ENCODE results near the gene TALDO1.

Gene TALDO1

GRCh38 chr11:810040-810567 lies 62.8 kb downstream of the TALDO1 start:
- H3K27me3 ChIP-seq (ENCODE audit: control insufficient read depth, insufficient read depth, low read length): no peaks in the 10 kb centered on the region
- no peaks in the 10 kb centered on the region for H3K9me3 ChIP-seq (ENCODE audit: control insufficient read depth, low read length)
- H3K79me2 ChIP-seq: peaks cover 3% of the 10 kb centered on the region
- peak overlapping the region; percentile 92 for H3K4me2 ChIP-seq (ENCODE audit: low read length)
- H3K4me3 ChIP-seq (ENCODE audit: low read depth, low read length): peak overlapping the region; percentile 88
- H2AFZ ChIP-seq: peak overlapping the region; percentile 96
- H3K9ac ChIP-seq: peak overlapping the region; percentile 46
- peak overlapping the region; percentile 99 for H3K27ac ChIP-seq
- no peaks in the 10 kb centered on the region for H3K36me3 ChIP-seq (ENCODE audit: control insufficient read depth, insufficient read depth, low read length)
- no peak for TF ChIP-seq CTCF (IDR thresholded peaks at IDR 0.05)
- peaks cover 4% of the 10 kb centered on the region for H3K4me1 ChIP-seq

GRCh38 chr11:811446-812245 lies 64.4 kb downstream of the TALDO1 start:
- peaks cover 4% of the 10 kb centered on the region for H3K4me1 ChIP-seq
- H3K36me3 ChIP-seq (ENCODE audit: control insufficient read depth, insufficient read depth, low read length): no peaks in the 10 kb centered on the region
- H3K4me2 ChIP-seq (ENCODE audit: low read length): no peak overlapping the region
- H3K79me2 ChIP-seq: peaks cover 3% of the 10 kb centered on the region
- no peak overlapping the region for H2AFZ ChIP-seq
- H3K4me3 ChIP-seq (ENCODE audit: low read depth, low read length): no peak overlapping the region
- no peak overlapping the region for H3K27ac ChIP-seq
- no peaks in the 10 kb centered on the region for H3K27me3 ChIP-seq (ENCODE audit: control insufficient read depth, insufficient read depth, low read length)
- no peak overlapping the region for H3K9ac ChIP-seq
- TF ChIP-seq CTCF (IDR thresholded peaks at IDR 0.05): no peak
- no peaks in the 10 kb centered on the region for H3K9me3 ChIP-seq (ENCODE audit: control insufficient read depth, low read length)

- H3K4me3 ChIP-seq (ENCODE audit: low read depth, low read length): no peak overlapping the region
- H3K9ac ChIP-seq: no peak overlapping the region
- no peak for TF ChIP-seq CTCF (IDR thresholded peaks at IDR 0.05)
These were observed 65.1 kb downstream of the TALDO1 start for GRCh38 chr11:812390-812789.

GRCh38 chr11:813072-813455 lies 65.8 kb downstream of the TALDO1 start:
- H3K79me2 ChIP-seq: peaks cover 3% of the 10 kb centered on the region
- H3K4me2 ChIP-seq (ENCODE audit: low read length): no peak overlapping the region
- no peaks in the 10 kb centered on the region for H3K36me3 ChIP-seq (ENCODE audit: control insufficient read depth, insufficient read depth, low read length)
- no peak overlapping the region for H3K4me3 ChIP-seq (ENCODE audit: low read depth, low read length)
- no peak overlapping the region for H2AFZ ChIP-seq
- H3K9me3 ChIP-seq (ENCODE audit: control insufficient read depth, low read length): no peaks in the 10 kb centered on the region
- H3K9ac ChIP-seq: no peak overlapping the region
- H3K27ac ChIP-seq: no peak overlapping the region
- H3K27me3 ChIP-seq (ENCODE audit: control insufficient read depth, insufficient read depth, low read length): no peaks in the 10 kb centered on the region
- no peak for TF ChIP-seq CTCF (IDR thresholded peaks at IDR 0.05)
- peaks cover 4% of the 10 kb centered on the region for H3K4me1 ChIP-seq

More at GRCh38 chr11:812390-812789, 65.1 kb downstream of the TALDO1 start:
- H3K36me3 ChIP-seq (ENCODE audit: control insufficient read depth, insufficient read depth, low read length): no peaks in the 10 kb centered on the region
- H3K79me2 ChIP-seq: peaks cover 3% of the 10 kb centered on the region
- no peak overlapping the region for H3K27ac ChIP-seq
- no peaks in the 10 kb centered on the region for H3K9me3 ChIP-seq (ENCODE audit: control insufficient read depth, low read length)
- no peak overlapping the region for H2AFZ ChIP-seq
- H3K27me3 ChIP-seq (ENCODE audit: control insufficient read depth, insufficient read depth, low read length): no peaks in the 10 kb centered on the region
- no peak overlapping the region for H3K4me2 ChIP-seq (ENCODE audit: low read length)
- peaks cover 4% of the 10 kb centered on the region for H3K4me1 ChIP-seq
